Progenitor cell of endocrine pancreas (in vitro differentiated cells): ENCODE data around the gene AKAP8L. TPM values are rescaled to one million over a fixed set of nuclear protein-coding genes. Genes with fewer than 3 reads are reported as not detected.
"Not testable (repeated sequence)": the region's sequence is repeated elsewhere in the genome, so short reads cannot be mapped to it uniquely, and the experiment has no call there.

Experiments
- DNase-seq: peaks from one replicate; pipeline ENCODE4 v3.0.0; 2021; ENCODE audit warnings: low spot score; ENCODE audit not compliant: unreplicated experiment
- H3K27ac Mint-ChIP-seq: 2 replicates; pipeline ENCODE4 v1.8.0; 2021; ENCODE audit warnings: mild to moderate bottlenecking, moderate library complexity, mixed read lengths
- H3K27me3 Mint-ChIP-seq: 2 replicates; pipeline ENCODE4 v1.8.0; 2021; ENCODE audit warnings: mixed read lengths
- H3K36me3 Mint-ChIP-seq: 2 replicates; pipeline ENCODE4 v1.8.0; 2022; ENCODE audit warnings: mixed read lengths; ENCODE audit not compliant: insufficient read depth
- H3K4me1 Mint-ChIP-seq: 2 replicates; pipeline ENCODE4 v1.8.0; 2021; ENCODE audit warnings: low read depth, mixed read lengths
- H3K4me3 Mint-ChIP-seq: 2 replicates; pipeline ENCODE4 v1.8.0; 2021; ENCODE audit warnings: low read depth, mild to moderate bottlenecking, moderate library complexity, mixed read lengths
- H3K9me3 Mint-ChIP-seq: 2 replicates; pipeline ENCODE4 v1.8.0; 2021; ENCODE audit warnings: low read depth, mixed read lengths
- total RNA-seq: library from RNA; stranded (reverse); gene quantifications from 2 replicates; pipeline ENCODE4 v1.2.1, GENCODE V29; 2021
- TF ChIP-seq, protein P1 (sequence below): fragments of 200-600 bp; sonication (generic); IDR thresholded peaks from one replicate; pipeline ENCODE4 v1.5.0; 2021; ENCODE audit warnings: antibody characterized with exemption, mild to moderate bottlenecking; ENCODE audit not compliant: unreplicated experiment

AKAP8L gene
- total RNA-seq, 1 donor from 2014 or later: 228 TPM

DNA sequence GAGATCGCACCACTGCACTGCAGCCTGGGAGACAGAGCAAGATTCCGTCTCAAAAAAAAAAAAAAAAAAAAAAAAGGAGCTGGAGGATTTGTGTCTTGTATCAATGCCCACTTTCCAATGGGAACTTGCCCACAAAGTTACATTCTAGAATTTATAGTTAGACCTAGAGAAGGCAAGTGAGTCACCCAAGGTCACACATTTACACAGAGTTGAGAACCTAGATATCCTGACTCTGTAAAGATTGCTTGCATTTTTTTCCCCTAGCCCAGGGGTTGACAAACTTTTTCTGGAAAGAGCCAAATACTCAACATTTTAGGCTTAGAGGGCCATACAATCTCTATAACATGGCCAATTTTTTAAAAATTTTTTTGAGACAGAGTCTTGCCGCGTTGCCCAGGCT, 78.7 kb downstream of the AKAP8L start:
- Mint-ChIP-seq H3K27ac (no peak overlapping the region), H3K4me3 (no peak overlapping the region), H3K27me3 (no peaks in the 10 kb centered on the region), H3K36me3 (peaks cover 4% of the 10 kb centered on the region), H3K4me1 (no peaks in the 10 kb centered on the region), H3K9me3 (no peaks in the 10 kb centered on the region)
- TF ChIP-seq, protein P1, sequence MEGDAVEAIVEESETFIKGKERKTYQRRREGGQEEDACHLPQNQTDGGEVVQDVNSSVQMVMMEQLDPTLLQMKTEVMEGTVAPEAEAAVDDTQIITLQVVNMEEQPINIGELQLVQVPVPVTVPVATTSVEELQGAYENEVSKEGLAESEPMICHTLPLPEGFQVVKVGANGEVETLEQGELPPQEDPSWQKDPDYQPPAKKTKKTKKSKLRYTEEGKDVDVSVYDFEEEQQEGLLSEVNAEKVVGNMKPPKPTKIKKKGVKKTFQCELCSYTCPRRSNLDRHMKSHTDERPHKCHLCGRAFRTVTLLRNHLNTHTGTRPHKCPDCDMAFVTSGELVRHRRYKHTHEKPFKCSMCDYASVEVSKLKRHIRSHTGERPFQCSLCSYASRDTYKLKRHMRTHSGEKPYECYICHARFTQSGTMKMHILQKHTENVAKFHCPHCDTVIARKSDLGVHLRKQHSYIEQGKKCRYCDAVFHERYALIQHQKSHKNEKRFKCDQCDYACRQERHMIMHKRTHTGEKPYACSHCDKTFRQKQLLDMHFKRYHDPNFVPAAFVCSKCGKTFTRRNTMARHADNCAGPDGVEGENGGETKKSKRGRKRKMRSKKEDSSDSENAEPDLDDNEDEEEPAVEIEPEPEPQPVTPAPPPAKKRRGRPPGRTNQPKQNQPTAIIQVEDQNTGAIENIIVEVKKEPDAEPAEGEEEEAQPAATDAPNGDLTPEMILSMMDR: no peak
- DNase-seq: no peak

DNA sequence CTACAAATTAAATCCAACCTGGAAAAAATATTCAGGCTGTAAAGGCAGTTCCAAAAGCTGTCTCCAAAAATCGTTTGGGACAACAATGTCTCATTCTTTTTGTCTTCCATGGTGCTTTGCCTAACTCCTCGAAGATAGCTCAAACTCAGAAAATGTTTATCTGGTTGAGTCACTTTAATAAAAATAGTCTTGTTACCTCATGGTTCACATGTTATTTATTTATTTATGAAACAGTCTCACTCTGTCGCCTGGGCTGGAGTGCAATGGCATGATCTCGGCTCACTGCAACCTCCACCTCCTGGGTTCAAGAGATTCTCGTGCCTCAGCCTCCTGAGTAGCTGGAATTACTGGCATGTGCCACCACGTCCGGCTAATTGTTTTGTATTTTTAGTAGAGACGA, 81.6 kb downstream of the AKAP8L start:
- TF ChIP-seq, protein P1: no peak
- H3K4me1 Mint-ChIP-seq: peaks cover 2% of the 10 kb centered on the region
- no peaks in the 10 kb centered on the region for H3K9me3 Mint-ChIP-seq
- H3K27ac Mint-ChIP-seq: no peak overlapping the region
- H3K36me3 Mint-ChIP-seq: peaks cover 1% of the 10 kb centered on the region
- H3K27me3 Mint-ChIP-seq: no peaks in the 10 kb centered on the region
- DNase-seq: no peak
- no peak overlapping the region for H3K4me3 Mint-ChIP-seq

DNA sequence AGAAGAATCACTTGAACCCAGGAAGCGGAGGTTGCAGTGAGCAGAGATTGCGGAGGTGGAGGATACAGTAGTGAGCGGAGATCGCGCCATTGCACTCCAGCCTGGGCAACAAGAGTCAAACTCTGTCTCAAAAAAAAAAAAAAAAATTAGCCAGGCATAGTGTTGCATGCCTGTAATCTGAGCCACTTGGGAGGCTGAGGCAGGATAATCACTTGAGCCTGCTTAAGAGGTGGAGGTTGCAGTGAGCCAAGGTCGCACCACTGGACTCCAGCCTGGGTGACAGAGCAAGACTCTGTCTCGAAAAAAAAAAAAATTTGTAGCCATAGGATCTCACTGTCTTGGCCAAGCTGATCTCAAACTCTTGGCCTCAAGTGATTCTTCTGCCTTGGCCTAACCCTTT, 82.8 kb downstream of the AKAP8L start:
- H3K4me3 Mint-ChIP-seq, DNase-seq, H3K9me3 Mint-ChIP-seq, H3K36me3 Mint-ChIP-seq, H3K4me1 Mint-ChIP-seq, H3K27me3 Mint-ChIP-seq: not testable (repeated sequence)
- peak overlapping the region; percentile 69 for H3K27ac Mint-ChIP-seq

DNA sequence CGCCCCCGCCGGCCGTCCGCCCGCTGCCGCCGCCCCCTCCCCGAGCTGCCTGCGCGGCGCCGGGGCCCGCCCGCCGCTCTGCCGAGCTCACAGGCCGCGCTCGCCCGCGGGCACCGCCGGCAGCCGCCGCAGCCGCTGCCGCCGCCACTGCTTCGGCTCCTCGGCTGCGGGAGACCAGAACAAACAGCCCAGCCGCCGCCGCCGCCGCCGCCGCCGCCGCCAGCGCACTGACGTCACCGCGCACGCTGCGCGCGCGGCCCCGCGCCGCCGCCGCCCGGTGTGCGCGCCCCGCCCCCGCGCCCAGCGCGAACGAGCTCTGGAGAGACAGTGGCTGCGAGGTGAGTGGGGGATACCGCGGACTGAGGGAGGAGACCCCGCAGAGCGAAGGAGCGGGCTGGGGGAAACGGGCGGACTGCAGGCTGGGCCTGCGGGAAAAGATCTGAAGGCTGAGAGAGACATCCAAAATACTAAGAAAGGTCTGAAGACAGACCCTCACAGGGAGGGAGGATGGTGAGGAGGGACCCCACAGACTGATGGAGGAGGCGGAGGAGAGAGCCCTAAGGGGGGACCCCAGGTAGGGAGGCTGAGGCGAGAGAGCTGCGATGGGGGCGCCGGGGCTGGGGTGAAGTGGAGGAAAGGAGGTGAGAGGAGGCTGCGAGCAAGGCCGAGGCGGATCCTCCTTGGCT, 86.3 kb downstream of the AKAP8L start, which contains the start of gene BRD4:
Gene BRD4, minus strand, starts transcription at position 229 of the 686 bp plus-strand sequence. CDS start 59,440 bp downstream, outside the sequence.
- TF ChIP-seq, protein P1: no peak
- peak within 1 kb of the TSS; percentile 98 for H3K27ac Mint-ChIP-seq
- peak within 1 kb of the TSS; percentile 98 for H3K4me3 Mint-ChIP-seq
- H3K4me1 Mint-ChIP-seq: peaks cover 27% of the 10 kb centered on the region
- H3K9me3 Mint-ChIP-seq: no peaks in the 10 kb centered on the region
- peak; percentile 65 for DNase-seq
- H3K36me3 Mint-ChIP-seq: peaks cover 1% of the 10 kb centered on the region
- no peaks in the 10 kb centered on the region for H3K27me3 Mint-ChIP-seq

DNA sequence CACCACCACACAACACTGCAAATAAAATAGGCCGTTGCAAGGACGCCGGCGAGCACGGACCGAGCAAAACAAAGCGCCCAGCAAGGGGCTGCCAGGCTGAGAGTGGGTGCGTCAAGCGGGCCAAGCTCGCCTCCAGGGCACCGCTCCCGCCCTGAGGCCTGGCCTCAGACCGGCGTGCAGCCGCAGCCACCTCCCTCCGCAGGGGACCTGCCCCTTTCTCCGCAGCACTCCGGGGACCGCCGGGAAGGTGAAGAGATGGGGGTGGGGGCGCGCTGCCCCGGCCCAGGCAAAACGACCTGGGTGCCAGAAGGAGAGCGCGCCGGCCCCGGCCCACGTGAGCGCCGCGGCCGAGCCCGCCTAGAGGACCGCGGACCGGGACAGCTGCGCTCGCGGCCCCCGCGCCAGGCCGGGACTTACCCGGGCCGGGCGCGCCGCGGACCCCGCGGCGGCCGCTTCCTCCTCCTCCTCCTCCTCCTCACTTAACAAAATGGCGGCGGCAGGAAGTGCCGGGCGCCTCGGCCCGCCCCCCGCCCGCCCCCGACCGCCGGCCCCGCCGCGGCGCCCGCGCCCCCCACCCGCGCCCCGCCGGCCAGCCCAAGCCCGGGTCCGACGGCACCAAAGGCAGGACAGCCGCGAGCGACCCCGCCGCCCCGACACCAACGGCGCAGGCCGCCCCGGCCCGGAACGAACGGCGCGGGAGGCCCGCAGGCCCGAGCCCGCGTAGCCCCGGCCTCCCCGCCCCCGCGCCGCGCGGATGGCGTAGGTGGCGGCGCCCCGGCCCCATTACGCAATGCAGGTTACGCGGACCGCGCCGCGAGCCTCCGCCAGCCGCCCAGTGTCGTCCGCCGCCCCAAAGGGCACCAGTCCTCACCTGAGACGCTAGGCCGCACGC, 87.1 kb downstream of the AKAP8L start:
- no peaks in the 10 kb centered on the region for H3K9me3 Mint-ChIP-seq
- TF ChIP-seq, protein P1: no peak

More for the DNA sequence above, 87.1 kb downstream of the AKAP8L start:
- peak overlapping the region; percentile 98 for H3K27ac Mint-ChIP-seq
- H3K4me1 Mint-ChIP-seq: peaks cover 32% of the 10 kb centered on the region
- DNase-seq: peak; percentile 20
- no peaks in the 10 kb centered on the region for H3K27me3 Mint-ChIP-seq
- H3K4me3 Mint-ChIP-seq: peak overlapping the region; percentile 98
- peaks cover 1% of the 10 kb centered on the region for H3K36me3 Mint-ChIP-seq
